ENCODE measurements around the gene PPP6R2.

Gene PPP6R2

DNA sequence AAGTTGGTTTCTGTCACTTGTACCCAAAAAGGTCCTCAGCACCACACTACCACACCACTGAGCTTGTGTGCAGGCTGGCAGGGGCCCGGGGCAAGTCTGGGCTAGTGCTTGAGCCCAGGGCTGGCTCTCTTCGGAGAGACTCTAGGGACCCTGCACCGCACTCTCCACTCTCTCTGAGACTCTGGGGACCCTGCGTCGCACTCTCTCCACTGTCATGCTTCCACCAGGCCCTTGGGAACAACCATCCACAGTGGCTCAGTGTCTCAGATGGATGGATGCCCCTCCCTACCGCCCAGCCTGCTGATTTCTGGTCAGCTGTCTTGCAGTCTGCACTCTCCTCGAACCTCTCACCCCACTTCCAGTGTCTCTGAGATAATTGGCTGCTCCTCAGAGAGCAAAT lies 133.7 kb downstream of the PPP6R2 start:
- Histone ChIP-seq H3K9me3 (ENCODE audit: control insufficient read depth, insufficient read depth, low read depth, low read length) (no peaks in the 10 kb centered on the region), H3K27me3 (ENCODE audit: control insufficient read depth, insufficient read depth, low read length) (peaks cover 27% of the 10 kb centered on the region), H3K36me3 (ENCODE audit: control insufficient read depth, insufficient read depth, low read length) (0 out of 2 replicates have a peak, but pooled peaks cover 6% of the 10 kb centered on the region), H3K9ac (ENCODE audit: low read length) (no peak overlapping the region), H3K27ac (ENCODE audit: low read depth, low read length) (no peak overlapping the region), H3K4me3 (ENCODE audit: low read depth, low read length) (no peak overlapping the region), H3K4me1 (ENCODE audit: control insufficient read depth, insufficient read depth, low read length) (peaks cover 24% of the 10 kb centered on the region)

- Histone ChIP-seq H3K36me3 (ENCODE audit: control insufficient read depth, insufficient read depth, low read length) (peaks cover 2% of the 10 kb centered on the region; the same call in 1 of the 2 replicates), H3K27me3 (ENCODE audit: control insufficient read depth, insufficient read depth, low read length) (peaks cover 32% of the 10 kb centered on the region), H3K4me3 (ENCODE audit: low read depth, low read length) (no peak overlapping the region), H3K9me3 (ENCODE audit: control insufficient read depth, insufficient read depth, low read depth, low read length) (no peaks in the 10 kb centered on the region), H3K27ac (ENCODE audit: low read depth, low read length) (no peak overlapping the region), H3K9ac (ENCODE audit: low read length) (no peak overlapping the region), H3K4me1 (ENCODE audit: control insufficient read depth, insufficient read depth, low read length) (peaks cover 29% of the 10 kb centered on the region)
Observed at GRCh38 chr22:50477923-50478322, 134.8 kb downstream of the PPP6R2 start.

GRCh38 chr22:50479721-50480120 lies 136.6 kb downstream of the PPP6R2 start:
- Histone ChIP-seq H3K27me3 (ENCODE audit: control insufficient read depth, insufficient read depth, low read length) (peaks cover 36% of the 10 kb centered on the region), H3K4me1 (ENCODE audit: control insufficient read depth, insufficient read depth, low read length) (peaks cover 21% of the 10 kb centered on the region), H3K27ac (ENCODE audit: low read depth, low read length) (no peak overlapping the region), H3K4me3 (ENCODE audit: low read depth, low read length) (no peak overlapping the region), H3K9me3 (ENCODE audit: control insufficient read depth, insufficient read depth, low read depth, low read length) (no peaks in the 10 kb centered on the region), H3K9ac (ENCODE audit: low read length) (no peak overlapping the region), H3K36me3 (ENCODE audit: control insufficient read depth, insufficient read depth, low read length) (peaks cover 5% of the 10 kb centered on the region; the same call in 1 of the 2 replicates)

DNA sequence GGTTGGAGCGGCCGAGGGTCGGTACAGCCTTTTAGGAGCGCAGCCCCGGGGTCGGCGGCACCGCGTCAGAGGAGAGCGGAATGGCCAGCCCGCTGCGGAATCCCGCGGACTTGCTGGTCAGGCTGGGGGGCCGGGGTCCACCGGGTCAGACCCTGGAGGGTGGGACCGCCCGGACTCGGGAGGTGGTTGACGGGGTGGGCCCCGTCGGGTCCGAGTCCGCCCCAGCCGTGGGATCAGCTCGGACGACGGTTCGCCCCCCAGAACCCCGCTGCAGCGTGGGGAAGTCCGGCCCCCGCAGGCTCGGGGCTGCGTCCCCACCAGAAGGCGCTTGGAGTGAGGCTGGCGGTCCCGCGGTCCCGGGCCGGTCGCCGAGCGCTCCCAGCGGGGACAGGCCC lies 137.9 kb downstream of the PPP6R2 start:
- Histone ChIP-seq H3K4me1 (ENCODE audit: control insufficient read depth, insufficient read depth, low read length) (peaks cover 16% of the 10 kb centered on the region), H3K9ac (ENCODE audit: low read length) (peak overlapping the region; percentile 50), H3K27me3 (ENCODE audit: control insufficient read depth, insufficient read depth, low read length) (peaks cover 36% of the 10 kb centered on the region), H3K9me3 (ENCODE audit: control insufficient read depth, insufficient read depth, low read depth, low read length) (no peaks in the 10 kb centered on the region), H3K36me3 (ENCODE audit: control insufficient read depth, insufficient read depth, low read length) (peaks cover 5% of the 10 kb centered on the region; the same call in 1 of the 2 replicates), H3K27ac (ENCODE audit: low read depth, low read length) (no peak overlapping the region), H3K4me3 (ENCODE audit: low read depth, low read length) (peak overlapping the region; percentile 80)

DNA sequence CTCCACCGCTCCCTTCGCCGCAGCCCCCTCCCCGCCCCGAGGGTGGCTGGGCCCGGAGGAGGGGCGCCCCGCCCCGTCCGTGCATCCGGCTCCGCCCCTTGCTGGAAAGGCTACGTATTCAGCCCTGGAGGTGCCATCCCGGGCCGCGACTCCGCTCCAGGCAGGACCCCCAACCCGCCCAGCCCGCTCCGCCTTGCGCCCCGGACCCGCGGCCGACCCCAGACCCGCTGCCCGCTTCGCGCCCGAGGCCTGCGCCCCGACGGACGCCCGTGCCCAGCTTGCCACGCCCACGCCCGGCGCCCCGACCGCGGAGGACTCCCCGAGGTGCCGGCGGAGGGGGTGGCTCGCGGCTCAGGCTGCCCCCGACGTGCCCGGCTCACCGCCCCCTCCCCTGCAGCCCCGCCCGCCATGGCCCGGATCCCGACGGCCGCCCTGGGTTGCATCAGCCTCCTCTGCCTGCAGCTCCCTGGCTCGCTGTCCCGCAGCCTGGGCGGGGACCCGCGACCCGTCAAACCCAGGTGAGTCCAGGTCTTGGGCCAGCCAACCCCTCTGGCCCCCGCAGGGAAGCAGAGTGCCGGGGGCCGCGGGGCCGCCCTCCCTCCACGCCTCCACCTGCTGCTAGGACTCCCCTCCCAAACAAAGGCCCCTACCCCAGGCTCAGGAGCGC lies 138.4 kb downstream of the PPP6R2 start, which contains the start of gene ADM2:
Gene ADM2, plus strand, starts transcription at position 104 of the 667 bp plus-strand sequence. Its CDS starts 305 bp downstream, at position 409.
- H3K9me3 ChIP-seq (ENCODE audit: control insufficient read depth, insufficient read depth, low read depth, low read length) = no peaks in the 10 kb centered on the region
- peak within 1 kb of the TSS; percentile 77 for H3K27ac ChIP-seq (ENCODE audit: low read depth, low read length)
- H3K4me3 ChIP-seq (ENCODE audit: low read depth, low read length) = peak within 1 kb of the TSS; percentile 80
- peaks cover 5% of the 10 kb centered on the region; the same call in 1 of the 2 replicates for H3K36me3 ChIP-seq (ENCODE audit: control insufficient read depth, insufficient read depth, low read length)
- peaks cover 36% of the 10 kb centered on the region for H3K27me3 ChIP-seq (ENCODE audit: control insufficient read depth, insufficient read depth, low read length)
- H3K9ac ChIP-seq (ENCODE audit: low read length) = peak within 1 kb of the TSS; percentile 73
- peaks cover 17% of the 10 kb centered on the region for H3K4me1 ChIP-seq (ENCODE audit: control insufficient read depth, insufficient read depth, low read length)

DNA sequence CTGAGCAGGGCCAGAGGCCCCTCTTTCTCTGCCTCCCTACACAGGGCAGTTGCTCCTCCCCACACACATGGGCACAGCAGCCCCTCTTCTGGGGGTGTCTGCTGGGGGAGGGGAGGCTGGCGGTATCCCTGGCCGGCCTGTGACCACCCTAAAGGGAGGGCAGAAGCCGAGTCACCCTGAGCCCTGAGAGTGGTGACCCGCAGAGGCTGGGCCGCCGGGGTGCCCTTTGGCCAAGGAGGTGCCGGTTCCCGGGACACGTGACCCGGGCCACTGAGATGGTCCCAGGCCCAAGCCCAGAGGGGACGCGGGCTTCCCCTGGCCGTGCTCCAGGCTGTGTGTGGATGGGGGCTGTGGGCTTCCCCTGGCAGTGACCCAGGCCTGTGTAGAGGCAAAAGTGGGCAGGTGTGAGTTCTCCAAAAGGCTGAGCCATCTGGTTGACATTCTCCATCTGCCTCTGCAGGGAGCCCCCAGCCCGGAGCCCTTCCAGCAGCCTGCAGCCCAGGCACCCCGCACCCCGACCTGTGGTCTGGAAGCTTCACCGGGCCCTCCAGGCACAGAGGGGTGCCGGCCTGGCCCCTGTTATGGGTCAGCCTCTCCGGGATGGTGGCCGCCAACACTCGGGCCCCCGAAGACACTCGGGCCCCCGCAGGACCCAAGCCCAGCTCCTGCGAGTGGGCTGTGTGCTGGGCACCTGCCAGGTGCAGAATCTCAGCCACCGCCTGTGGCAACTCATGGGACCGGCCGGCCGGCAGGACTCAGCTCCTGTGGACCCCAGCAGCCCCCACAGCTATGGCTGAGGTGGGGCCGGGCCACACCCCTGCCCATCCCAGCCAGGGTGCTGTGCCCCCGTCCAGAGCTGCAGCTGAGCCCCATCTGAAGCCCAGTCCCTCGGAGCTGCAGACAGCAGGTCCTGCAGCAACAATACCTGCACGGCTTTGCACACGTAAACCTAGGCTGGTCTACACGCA lies 139.3 kb downstream of the PPP6R2 start:
- H3K4me1 ChIP-seq (ENCODE audit: control insufficient read depth, insufficient read depth, low read length) = peaks cover 19% of the 10 kb centered on the region
- peak overlapping the region; percentile 77 for H3K27ac ChIP-seq (ENCODE audit: low read depth, low read length)
- H3K36me3 ChIP-seq (ENCODE audit: control insufficient read depth, insufficient read depth, low read length) = peaks cover 5% of the 10 kb centered on the region; the same call in 1 of the 2 replicates
- peak overlapping the region; percentile 73 for H3K9ac ChIP-seq (ENCODE audit: low read length)
- H3K4me3 ChIP-seq (ENCODE audit: low read depth, low read length) = peak overlapping the region; percentile 80
- H3K27me3 ChIP-seq (ENCODE audit: control insufficient read depth, insufficient read depth, low read length) = peaks cover 36% of the 10 kb centered on the region
- no peaks in the 10 kb centered on the region for H3K9me3 ChIP-seq (ENCODE audit: control insufficient read depth, insufficient read depth, low read depth, low read length)

DNA sequence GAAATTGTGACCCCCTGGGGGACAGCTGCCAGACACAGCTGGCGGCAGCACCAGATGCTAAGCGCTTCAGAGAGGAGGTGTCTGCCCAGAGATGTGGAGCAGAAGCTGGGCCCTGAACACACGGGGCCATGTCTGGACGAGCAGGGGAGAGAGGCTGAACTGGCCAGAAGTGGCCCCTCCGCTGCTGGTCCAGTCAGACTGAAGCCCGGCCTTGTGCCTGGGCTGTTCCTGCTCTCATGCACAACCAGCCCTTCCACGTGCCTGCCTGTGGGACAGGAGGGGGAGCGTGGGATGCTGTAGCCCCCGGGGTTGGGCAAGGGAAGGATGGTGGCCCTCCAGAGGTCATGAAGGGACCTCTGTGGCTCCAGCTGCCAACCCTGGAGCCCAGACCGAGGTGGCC lies 140.0 kb downstream of the PPP6R2 start:
- peaks cover 5% of the 10 kb centered on the region; the same call in 1 of the 2 replicates for H3K36me3 ChIP-seq (ENCODE audit: control insufficient read depth, insufficient read depth, low read length)
- no peak overlapping the region for H3K9ac ChIP-seq (ENCODE audit: low read length)
- H3K4me3 ChIP-seq (ENCODE audit: low read depth, low read length) = no peak overlapping the region
- H3K27me3 ChIP-seq (ENCODE audit: control insufficient read depth, insufficient read depth, low read length) = peaks cover 36% of the 10 kb centered on the region
- peaks cover 16% of the 10 kb centered on the region for H3K4me1 ChIP-seq (ENCODE audit: control insufficient read depth, insufficient read depth, low read length)
- H3K9me3 ChIP-seq (ENCODE audit: control insufficient read depth, insufficient read depth, low read depth, low read length) = no peaks in the 10 kb centered on the region
- H3K27ac ChIP-seq (ENCODE audit: low read depth, low read length) = no peak overlapping the region

- no peak overlapping the region for H3K4me3 ChIP-seq (ENCODE audit: low read depth, low read length)
- peaks cover 16% of the 10 kb centered on the region for H3K4me1 ChIP-seq (ENCODE audit: control insufficient read depth, insufficient read depth, low read length)
- no peak overlapping the region for H3K9ac ChIP-seq (ENCODE audit: low read length)
Observed at GRCh38 chr22:50483556-50483955, 140.4 kb downstream of the PPP6R2 start.

DNA sequence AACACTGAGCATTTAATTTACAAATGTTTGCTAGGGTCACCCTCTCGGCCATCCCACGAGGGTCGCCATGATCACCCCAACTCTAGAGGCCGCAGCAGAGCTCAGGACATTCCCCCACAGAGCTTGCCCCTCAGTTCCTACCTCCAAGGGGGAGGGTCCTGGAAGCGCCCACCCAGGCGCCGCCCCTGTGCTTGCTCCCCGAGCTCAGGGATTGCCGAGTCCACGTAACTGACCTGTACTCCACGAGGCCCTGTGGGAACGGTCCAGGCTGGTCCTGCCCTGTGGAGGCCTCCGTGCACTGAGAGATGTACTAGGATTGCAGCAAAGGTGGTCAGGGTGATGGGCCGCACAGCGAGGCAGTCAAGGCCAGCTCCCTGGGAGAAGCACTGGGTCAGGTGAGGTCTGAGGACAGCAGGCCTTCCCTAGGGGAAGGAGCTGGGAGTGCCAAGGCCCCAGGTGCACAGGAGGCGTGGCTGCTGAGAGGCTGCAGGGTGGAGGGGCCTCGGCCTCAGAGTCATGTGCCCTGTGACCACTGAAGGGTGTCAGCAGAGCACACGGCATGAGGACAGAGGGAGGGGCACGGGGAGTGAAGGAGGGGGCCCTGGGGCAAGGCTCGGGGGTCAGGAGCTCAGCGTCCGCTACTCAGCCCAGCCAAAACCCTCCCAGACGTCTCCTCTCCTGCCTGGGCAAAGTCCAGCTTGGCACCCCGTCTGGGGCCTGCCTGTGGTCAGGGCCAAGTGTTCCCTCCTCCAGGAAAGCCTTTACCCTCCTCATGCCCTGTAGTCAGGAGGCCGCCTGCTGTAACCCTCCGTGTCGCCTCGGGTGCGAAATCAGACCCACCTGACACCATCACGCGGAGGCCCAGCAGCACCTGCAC lies 141.1 kb downstream of the PPP6R2 start:
- peaks cover 5% of the 10 kb centered on the region; the same call in 1 of the 2 replicates for H3K36me3 ChIP-seq (ENCODE audit: control insufficient read depth, insufficient read depth, low read length)
- no peaks in the 10 kb centered on the region for H3K9me3 ChIP-seq (ENCODE audit: control insufficient read depth, insufficient read depth, low read depth, low read length)
- no peak overlapping the region for H3K4me3 ChIP-seq (ENCODE audit: low read depth, low read length)
- H3K4me1 ChIP-seq (ENCODE audit: control insufficient read depth, insufficient read depth, low read length) = peaks cover 16% of the 10 kb centered on the region
- H3K27me3 ChIP-seq (ENCODE audit: control insufficient read depth, insufficient read depth, low read length) = peaks cover 31% of the 10 kb centered on the region
- no peak overlapping the region for H3K27ac ChIP-seq (ENCODE audit: low read depth, low read length)
- H3K9ac ChIP-seq (ENCODE audit: low read length) = no peak overlapping the region

More at GRCh38 chr22:50483556-50483955, 140.4 kb downstream of the PPP6R2 start:
- Histone ChIP-seq H3K27me3 (ENCODE audit: control insufficient read depth, insufficient read depth, low read length) (peaks cover 36% of the 10 kb centered on the region), H3K36me3 (ENCODE audit: control insufficient read depth, insufficient read depth, low read length) (peaks cover 5% of the 10 kb centered on the region; the same call in 1 of the 2 replicates), H3K9me3 (ENCODE audit: control insufficient read depth, insufficient read depth, low read depth, low read length) (no peaks in the 10 kb centered on the region), H3K27ac (ENCODE audit: low read depth, low read length) (no peak overlapping the region)

Data from HUES6 (cell line).